ENCODE measurements around the gene TRRAP. TPM values are rescaled to one million over a fixed set of nuclear protein-coding genes. Genes with fewer than 3 reads are reported as not detected.

The TRRAP gene
- total RNA-seq, 2 donors from 2014 or later = 21.1 to 25.2 TPM

- intact Hi-C loops (cut with DNase I) = no loop called here
- H3K36me3 ChIP-seq (replicated peaks in 1 of 2; ENCODE audit: insufficient read depth in 1 of 2, low read depth in 2 of 2) = no peaks in the 10 kb centered on the region
- H3K27ac ChIP-seq = no peak overlapping the region
- DNase-seq (no peak), ATAC-seq (no peak)
- H3K27me3 ChIP-seq = no peaks in the 10 kb centered on the region
- WGBS, 2 donors = 65 to 70% methylated on average over 12 of the region's 12 CpGs
- TF ChIP-seq POLR2A (IDR thresholded peaks at IDR 0.05) = no peak
- TF ChIP-seq, protein P1, sequence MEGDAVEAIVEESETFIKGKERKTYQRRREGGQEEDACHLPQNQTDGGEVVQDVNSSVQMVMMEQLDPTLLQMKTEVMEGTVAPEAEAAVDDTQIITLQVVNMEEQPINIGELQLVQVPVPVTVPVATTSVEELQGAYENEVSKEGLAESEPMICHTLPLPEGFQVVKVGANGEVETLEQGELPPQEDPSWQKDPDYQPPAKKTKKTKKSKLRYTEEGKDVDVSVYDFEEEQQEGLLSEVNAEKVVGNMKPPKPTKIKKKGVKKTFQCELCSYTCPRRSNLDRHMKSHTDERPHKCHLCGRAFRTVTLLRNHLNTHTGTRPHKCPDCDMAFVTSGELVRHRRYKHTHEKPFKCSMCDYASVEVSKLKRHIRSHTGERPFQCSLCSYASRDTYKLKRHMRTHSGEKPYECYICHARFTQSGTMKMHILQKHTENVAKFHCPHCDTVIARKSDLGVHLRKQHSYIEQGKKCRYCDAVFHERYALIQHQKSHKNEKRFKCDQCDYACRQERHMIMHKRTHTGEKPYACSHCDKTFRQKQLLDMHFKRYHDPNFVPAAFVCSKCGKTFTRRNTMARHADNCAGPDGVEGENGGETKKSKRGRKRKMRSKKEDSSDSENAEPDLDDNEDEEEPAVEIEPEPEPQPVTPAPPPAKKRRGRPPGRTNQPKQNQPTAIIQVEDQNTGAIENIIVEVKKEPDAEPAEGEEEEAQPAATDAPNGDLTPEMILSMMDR (IDR thresholded peaks at IDR 0.05) = no peak
- H3K9me3 ChIP-seq = no peaks in the 10 kb centered on the region
- no peak overlapping the region for H3K4me3 ChIP-seq
- no peaks in the 10 kb centered on the region for H3K4me1 ChIP-seq
Observed at GRCh38 chr7:98860071-98860470, 18.3 kb upstream of the TRRAP start.

DNA sequence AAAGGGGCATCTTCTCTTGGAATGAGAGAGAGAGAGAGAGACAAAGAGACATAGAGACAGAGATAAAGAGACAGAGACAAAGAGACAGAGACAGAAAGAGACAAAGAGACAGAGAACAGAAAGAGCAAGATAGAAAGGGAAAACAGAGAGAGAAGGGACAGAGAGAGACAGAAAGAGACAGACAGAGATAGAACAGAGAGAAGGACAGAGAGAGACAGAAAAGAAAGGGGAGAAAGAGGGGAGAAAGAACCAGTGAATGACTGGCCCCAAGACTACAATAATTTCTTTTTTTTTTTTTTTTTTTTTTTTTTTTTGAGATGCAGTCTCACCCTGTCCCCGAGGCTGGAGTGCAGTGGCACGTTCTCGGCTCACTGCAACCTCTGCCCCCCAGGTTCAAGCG, 16.1 kb upstream of the TRRAP start:
- 66 to 96% methylated on average over 3 of the region's 4 CpGs for WGBS, 2 donors
- DNase-seq = no peak
- Histone ChIP-seq H3K27ac (no peak overlapping the region), H3K27me3 (no peaks in the 10 kb centered on the region), H3K9me3 (no peaks in the 10 kb centered on the region), H3K36me3 (replicated peaks in 1 of 2; ENCODE audit: insufficient read depth in 1 of 2, low read depth in 2 of 2) (no peaks in the 10 kb centered on the region), H3K4me3 (no peak overlapping the region), H3K4me1 (no peaks in the 10 kb centered on the region)
- intact Hi-C loops (cut with DNase I) = no loop called here
- TF ChIP-seq, protein P1 (IDR thresholded peaks at IDR 0.05) = no peak
- no peak for TF ChIP-seq POLR2A (IDR thresholded peaks at IDR 0.05)
- ATAC-seq = no peak

DNA sequence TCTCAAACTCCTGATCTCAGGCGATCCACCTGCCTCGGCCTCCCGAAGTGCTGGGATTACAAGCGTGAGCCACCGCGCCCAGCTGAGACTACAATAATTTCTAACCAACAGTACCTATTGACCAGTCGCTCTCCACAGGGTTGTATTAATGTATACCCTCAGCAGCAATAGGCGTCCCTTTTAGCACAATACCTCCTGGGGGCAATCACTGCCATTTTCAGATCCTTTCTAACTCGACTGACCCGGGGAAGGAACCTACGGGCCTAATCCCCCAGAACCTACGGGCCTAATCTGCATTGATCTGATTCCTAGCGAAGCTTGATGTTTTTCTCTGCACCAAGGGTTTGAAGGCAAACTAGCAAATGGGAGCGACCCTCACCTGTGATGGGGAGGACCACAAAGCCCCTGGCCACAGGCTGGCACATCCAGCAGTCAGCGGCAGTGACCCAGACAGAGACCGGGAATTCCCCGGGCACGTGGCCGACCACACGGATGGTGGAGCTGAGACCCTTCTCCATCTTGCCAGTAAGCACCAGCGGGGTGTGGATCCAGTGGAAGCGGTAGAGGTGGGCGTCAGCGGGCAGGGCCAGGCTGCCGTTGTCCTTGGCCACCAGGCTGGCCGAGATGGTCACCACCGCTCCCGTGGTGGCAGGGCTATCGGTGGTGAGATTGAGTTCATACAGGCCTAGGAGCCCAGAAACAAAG, 15.5 kb upstream of the TRRAP start:
- DNase-seq = no peak
- intact Hi-C loops (cut with DNase I) = no loop called here
- no peak for ATAC-seq
- Histone ChIP-seq H3K36me3 (replicated peaks in 1 of 2; ENCODE audit: insufficient read depth in 1 of 2, low read depth in 2 of 2) (no peaks in the 10 kb centered on the region), H3K9me3 (no peaks in the 10 kb centered on the region), H3K27ac (no peak overlapping the region), H3K4me3 (no peak overlapping the region), H3K27me3 (no peaks in the 10 kb centered on the region), H3K4me1 (no peaks in the 10 kb centered on the region)
- 87 to 93% methylated on average over 18 to 29 of the region's 29 CpGs for WGBS, 2 donors
- TF ChIP-seq, protein P1 (IDR thresholded peaks at IDR 0.05) = no peak
- TF ChIP-seq POLR2A (IDR thresholded peaks at IDR 0.05) = no peak

DNA sequence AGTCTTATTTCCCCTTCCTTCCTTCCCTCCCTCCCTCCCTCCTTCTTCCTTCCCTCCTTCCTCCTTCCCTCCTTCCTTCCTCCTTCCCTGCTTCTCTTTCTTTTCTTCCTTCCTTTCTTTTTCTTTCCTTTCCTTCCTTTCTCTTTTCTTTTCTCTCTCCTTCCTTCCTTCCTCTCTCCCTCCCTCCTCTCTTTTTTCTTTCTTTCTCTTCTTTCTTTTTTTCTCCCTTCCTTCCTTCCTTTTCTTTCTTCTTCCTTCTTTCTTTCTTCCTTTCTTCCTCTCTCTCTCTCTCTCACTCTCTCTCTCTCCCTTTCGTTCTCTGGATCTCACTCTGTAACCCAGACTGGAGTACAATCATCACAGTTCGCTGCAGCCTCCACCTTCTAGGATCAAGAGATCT, 14.7 kb upstream of the TRRAP start:
- H3K4me3 ChIP-seq = no peak overlapping the region
- ATAC-seq (no peak), DNase-seq (no peak)
- no peaks in the 10 kb centered on the region for H3K27me3 ChIP-seq
- intact Hi-C loops (cut with DNase I) = no loop called here
- H3K27ac ChIP-seq = no peak overlapping the region
- WGBS, 2 donors = 55 to 83% methylated on average over 2 of the region's 2 CpGs
- no peaks in the 10 kb centered on the region for H3K9me3 ChIP-seq
- TF ChIP-seq, protein P1 (IDR thresholded peaks at IDR 0.05) = no peak
- TF ChIP-seq POLR2A (IDR thresholded peaks at IDR 0.05) = no peak
- H3K4me1 ChIP-seq = no peaks in the 10 kb centered on the region
- H3K36me3 ChIP-seq (replicated peaks in 1 of 2; ENCODE audit: insufficient read depth in 1 of 2, low read depth in 2 of 2) = no peaks in the 10 kb centered on the region

Measured in body of pancreas (tissue), 4 donors.